K562 (cell line): ENCODE data around the gene ATRX. TPM values are rescaled to one million over a fixed set of nuclear protein-coding genes. Genes with fewer than 3 reads are reported as not detected.

Source experiments
- CBFA2T2 ChIP-seq: fragments of 450-650 bp; conservative IDR thresholded peaks from 2 replicates; pipeline ENCODE4 v1.6.1; 2017; ENCODE audit warnings: mild to moderate bottlenecking
- HOXB6 ChIP-seq: fragments of 250-450 bp; sonication (Bioruptor Pico); IDR thresholded peaks from 2 replicates; pipeline ENCODE4 v1.5.1; 2022; ENCODE audit warnings: mild to moderate bottlenecking, borderline replicate concordance
- MCM2 ChIP-seq: fragments of 450-650 bp; IDR thresholded peaks from 2 replicates; pipeline ENCODE4 v1.6.1; 2017; ENCODE audit warnings: low read depth, mild to moderate bottlenecking
- MYBL2 ChIP-seq, 2 experiments: fragments of 450-650 bp in 1 of 2; sonication (generic) in 1 of 2; formaldehyde crosslinking in 1 of 2; IDR thresholded peaks; 2 replicates each; pipeline versions ENCODE4 v1.6.1 to v1.8.1; 2017 to 2022; ENCODE audit warnings: borderline replicate concordance in 1 of 2, inconsistent platforms in 1 of 2, low read depth in 1 of 2, mild to moderate bottlenecking in 1 of 2, missing genetic modification reagents in 1 of 2, moderate library complexity in 1 of 2
- PHF21A ChIP-seq: fragments of 450-650 bp; IDR thresholded peaks from 2 replicates; pipeline ENCODE4 v1.6.1; 2017; ENCODE audit warnings: low read depth, borderline replicate concordance
- RCOR1 ChIP-seq, 2 experiments: IDR thresholded peaks; 2 replicates each; pipeline ENCODE4 v1.6.1; 2012; ENCODE audit warnings: low read depth in 2 of 2, low read length in 2 of 2, borderline replicate concordance in 1 of 2, improper control_type of control experiment in 1 of 2
- TAL1 ChIP-seq: fragments of 450-650 bp; IDR thresholded peaks from 2 replicates; pipeline ENCODE4 v1.6.1; 2016; ENCODE audit warnings: mild to moderate bottlenecking
- TCF3 ChIP-seq: sonication (generic); formaldehyde crosslinking; IDR thresholded peaks from 2 replicates; pipeline ENCODE4 v1.4.0; 2020; ENCODE audit warnings: mild to moderate bottlenecking, missing genetic modification reagents
- ZFX ChIP-seq: sonication (generic); formaldehyde crosslinking; IDR thresholded peaks from 2 replicates; pipeline ENCODE4 v1.8.0; 2022; ENCODE audit warnings: mild to moderate bottlenecking, missing genetic modification reagents, moderate library complexity
- ZNF584 ChIP-seq: fragments of 200-800 bp; sonication (Bioruptor generic); IDR thresholded peaks from 2 replicates; pipeline ENCODE4 v1.6.1; 2016; ENCODE audit warnings: low read depth, mild to moderate bottlenecking, missing genetic modification characterization, missing compliant biosample characterization
- polyA plus RNA-seq, 8 experiments: library from polyadenylated mRNA; depleted of rRNA in 4 of 8; stranded (reverse) in 5 of 8; unstranded in 3 of 8; fragments of >200 nt; fragmentation: Nextera tagmentation in 2 of 8; fragmentation: Illumina TruSeq in 1 of 8; extraction: Ambion mirVana in 2 of 8; extraction: Trizol in 1 of 8; gene quantifications; 2 replicates each; pipeline versions ENCODE4 v1.2.1 to v1.2.3, GENCODE V29; 2011 to 2014; ENCODE audit warnings: inconsistent platforms in 1 of 8, missing spikeins in 1 of 8
- total RNA-seq, 7 experiments: library from RNA; depleted of rRNA in 6 of 7; stranded (reverse); fragments of >200 nt in 6 of 7; fragmentation: Illumina TruSeq in 2 of 7; extraction: Trizol in 2 of 7; gene quantifications; 2 replicates each; pipeline versions ENCODE4 v1.2.1 to v1.2.3, GENCODE V29; 2011 to 2021; ENCODE audit warnings: low replicate concordance in 1 of 7
- TF ChIP-seq, protein P1 (sequence below): fragments of 450-650 bp; formaldehyde crosslinking; IDR thresholded peaks from 2 replicates; pipeline ENCODE4 v1.4.0; 2020; ENCODE audit warnings: mild to moderate bottlenecking, moderate library complexity
- TF ChIP-seq, protein P2 (sequence below): sonication (generic); formaldehyde crosslinking; IDR thresholded peaks from 2 replicates; pipeline ENCODE4 v1.8.0; 2022; ENCODE audit warnings: mild to moderate bottlenecking, missing genetic modification reagents, borderline replicate concordance
- TF ChIP-seq, protein P3 (sequence below): fragments of 450-650 bp; IDR thresholded peaks from 2 replicates; pipeline ENCODE4 v1.6.1; 2018; ENCODE audit not compliant: partially characterized antibody
- TF ChIP-seq, protein P4 (sequence below): sonication (generic); formaldehyde crosslinking; IDR thresholded peaks from 2 replicates; pipeline ENCODE4 v1.9.0; 2022; ENCODE audit warnings: mild to moderate bottlenecking, missing genetic modification reagents
- TF ChIP-seq, protein P5 (sequence below): fragments of 250-450 bp; sonication (Bioruptor Pico); IDR thresholded peaks from 2 replicates; pipeline ENCODE4 v1.8.0; 2022; ENCODE audit warnings: inconsistent platforms

The ATRX gene
- total and polyA plus RNA-seq, 9 of the 15 experiments (the other 6 are each of a cell fraction or from before 2014, with no cell fraction given), result 7.7 to 23.1 (median 20.2) TPM

DNA sequence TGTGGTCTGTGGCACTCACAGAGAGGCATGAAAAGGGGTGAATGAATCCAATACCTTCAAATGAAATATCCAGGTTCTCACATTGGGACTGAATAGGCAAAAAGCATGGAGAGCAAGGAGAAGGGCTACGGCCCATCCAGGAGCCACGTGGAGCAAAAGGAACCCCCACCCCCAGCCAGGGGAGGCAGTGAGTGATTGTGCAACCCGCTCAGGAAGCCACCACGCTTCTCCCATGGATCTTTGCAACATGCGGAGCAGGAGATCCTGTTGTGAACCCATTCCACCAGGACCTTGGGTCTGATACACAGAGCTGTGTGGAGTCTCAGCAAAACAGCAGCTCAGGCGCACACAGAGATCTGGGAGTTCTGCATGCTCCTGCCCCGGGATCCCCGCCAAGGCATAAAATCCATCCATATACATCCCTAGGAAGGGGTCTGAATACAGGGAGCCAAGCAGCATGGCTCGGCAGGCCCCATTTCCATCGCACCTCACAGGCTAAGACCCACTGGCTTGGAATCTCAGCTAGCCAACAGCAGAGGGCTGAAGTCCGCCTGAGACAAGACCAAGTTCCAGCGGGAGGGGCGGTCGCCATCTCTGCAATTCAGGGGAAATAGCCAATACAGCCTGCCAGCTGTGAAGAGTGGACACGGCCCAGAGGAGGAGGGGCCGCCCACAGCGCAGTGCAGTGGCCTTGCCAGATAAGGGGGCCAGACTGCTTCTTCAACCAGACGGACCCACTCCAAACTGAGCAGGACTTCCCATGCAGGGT lies 258.6 kb downstream of the ATRX start (continued):
- TF ChIP-seq PHF21A (no peak), MCM2 (no peak), ZNF584 (CRISPR knock-in tag) (no peak), ZFX (CRISPR knock-in tag) (no peak), RCOR1 (IDR thresholded peaks at IDR 0.05; ENCODE audit: borderline replicate concordance in 1 of 2, low read depth in 2 of 2, low read length in 2 of 2) (peak in 1 of 2 experiments; percentile 42; a peak in 1 of 4 replicates), CBFA2T2 (peak; percentile 65), TAL1 (peak; percentile 54; the same call in 1 of the 2 replicates), MYBL2 (IDR thresholded peaks at IDR 0.05; ENCODE audit: low read depth) (no peak), MYBL2 (CRISPR knock-in tag; IDR thresholded peaks at IDR 0.05; ENCODE audit: borderline replicate concordance) (no peak), TCF3 (CRISPR knock-in tag) (peak; percentile 72), HOXB6 (CRISPR knock-in tag) (no peak)
- TF ChIP-seq, protein P1, sequence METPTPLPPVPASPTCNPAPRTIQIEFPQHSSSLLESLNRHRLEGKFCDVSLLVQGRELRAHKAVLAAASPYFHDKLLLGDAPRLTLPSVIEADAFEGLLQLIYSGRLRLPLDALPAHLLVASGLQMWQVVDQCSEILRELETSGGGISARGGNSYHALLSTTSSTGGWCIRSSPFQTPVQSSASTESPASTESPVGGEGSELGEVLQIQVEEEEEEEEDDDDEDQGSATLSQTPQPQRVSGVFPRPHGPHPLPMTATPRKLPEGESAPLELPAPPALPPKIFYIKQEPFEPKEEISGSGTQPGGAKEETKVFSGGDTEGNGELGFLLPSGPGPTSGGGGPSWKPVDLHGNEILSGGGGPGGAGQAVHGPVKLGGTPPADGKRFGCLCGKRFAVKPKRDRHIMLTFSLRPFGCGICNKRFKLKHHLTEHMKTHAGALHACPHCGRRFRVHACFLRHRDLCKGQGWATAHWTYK (CRISPR knock-in tag), result no peak
- TF ChIP-seq, protein P2, sequence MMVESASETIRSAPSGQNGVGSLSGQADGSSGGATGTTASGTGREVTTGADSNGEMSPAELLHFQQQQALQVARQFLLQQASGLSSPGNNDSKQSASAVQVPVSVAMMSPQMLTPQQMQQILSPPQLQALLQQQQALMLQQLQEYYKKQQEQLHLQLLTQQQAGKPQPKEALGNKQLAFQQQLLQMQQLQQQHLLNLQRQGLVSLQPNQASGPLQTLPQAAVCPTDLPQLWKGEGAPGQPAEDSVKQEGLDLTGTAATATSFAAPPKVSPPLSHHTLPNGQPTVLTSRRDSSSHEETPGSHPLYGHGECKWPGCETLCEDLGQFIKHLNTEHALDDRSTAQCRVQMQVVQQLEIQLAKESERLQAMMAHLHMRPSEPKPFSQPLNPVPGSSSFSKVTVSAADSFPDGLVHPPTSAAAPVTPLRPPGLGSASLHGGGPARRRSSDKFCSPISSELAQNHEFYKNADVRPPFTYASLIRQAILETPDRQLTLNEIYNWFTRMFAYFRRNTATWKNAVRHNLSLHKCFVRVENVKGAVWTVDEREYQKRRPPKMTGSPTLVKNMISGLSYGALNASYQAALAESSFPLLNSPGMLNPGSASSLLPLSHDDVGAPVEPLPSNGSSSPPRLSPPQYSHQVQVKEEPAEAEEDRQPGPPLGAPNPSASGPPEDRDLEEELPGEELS, result no peak
- TF ChIP-seq, protein P3, sequence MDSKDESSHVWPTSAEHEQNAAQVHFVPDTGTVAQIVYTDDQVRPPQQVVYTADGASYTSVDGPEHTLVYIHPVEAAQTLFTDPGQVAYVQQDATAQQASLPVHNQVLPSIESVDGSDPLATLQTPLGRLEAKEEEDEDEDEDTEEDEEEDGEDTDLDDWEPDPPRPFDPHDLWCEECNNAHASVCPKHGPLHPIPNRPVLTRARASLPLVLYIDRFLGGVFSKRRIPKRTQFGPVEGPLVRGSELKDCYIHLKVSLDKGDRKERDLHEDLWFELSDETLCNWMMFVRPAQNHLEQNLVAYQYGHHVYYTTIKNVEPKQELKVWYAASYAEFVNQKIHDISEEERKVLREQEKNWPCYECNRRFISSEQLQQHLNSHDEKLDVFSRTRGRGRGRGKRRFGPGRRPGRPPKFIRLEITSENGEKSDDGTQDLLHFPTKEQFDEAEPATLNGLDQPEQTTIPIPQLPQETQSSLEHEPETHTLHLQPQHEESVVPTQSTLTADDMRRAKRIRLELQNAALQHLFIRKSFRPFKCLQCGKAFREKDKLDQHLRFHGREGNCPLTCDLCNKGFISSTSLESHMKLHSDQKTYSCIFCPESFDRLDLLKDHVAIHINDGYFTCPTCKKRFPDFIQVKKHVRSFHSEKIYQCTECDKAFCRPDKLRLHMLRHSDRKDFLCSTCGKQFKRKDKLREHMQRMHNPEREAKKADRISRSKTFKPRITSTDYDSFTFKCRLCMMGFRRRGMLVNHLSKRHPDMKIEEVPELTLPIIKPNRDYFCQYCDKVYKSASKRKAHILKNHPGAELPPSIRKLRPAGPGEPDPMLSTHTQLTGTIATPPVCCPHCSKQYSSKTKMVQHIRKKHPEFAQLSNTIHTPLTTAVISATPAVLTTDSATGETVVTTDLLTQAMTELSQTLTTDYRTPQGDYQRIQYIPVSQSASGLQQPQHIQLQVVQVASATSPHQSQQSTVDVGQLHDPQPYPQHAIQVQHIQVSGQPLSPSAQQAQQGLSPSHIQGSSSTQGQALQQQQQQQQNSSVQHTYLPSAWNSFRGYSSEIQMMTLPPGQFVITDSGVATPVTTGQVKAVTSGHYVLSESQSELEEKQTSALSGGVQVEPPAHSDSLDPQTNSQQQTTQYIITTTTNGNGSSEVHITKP, result peak; percentile 91
- TF ChIP-seq, protein P4, sequence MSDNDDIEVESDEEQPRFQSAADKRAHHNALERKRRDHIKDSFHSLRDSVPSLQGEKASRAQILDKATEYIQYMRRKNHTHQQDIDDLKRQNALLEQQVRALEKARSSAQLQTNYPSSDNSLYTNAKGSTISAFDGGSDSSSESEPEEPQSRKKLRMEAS (CRISPR knock-in tag), result peak; percentile 57; the same call in 1 of the 2 replicates
- TF ChIP-seq, protein P5, sequence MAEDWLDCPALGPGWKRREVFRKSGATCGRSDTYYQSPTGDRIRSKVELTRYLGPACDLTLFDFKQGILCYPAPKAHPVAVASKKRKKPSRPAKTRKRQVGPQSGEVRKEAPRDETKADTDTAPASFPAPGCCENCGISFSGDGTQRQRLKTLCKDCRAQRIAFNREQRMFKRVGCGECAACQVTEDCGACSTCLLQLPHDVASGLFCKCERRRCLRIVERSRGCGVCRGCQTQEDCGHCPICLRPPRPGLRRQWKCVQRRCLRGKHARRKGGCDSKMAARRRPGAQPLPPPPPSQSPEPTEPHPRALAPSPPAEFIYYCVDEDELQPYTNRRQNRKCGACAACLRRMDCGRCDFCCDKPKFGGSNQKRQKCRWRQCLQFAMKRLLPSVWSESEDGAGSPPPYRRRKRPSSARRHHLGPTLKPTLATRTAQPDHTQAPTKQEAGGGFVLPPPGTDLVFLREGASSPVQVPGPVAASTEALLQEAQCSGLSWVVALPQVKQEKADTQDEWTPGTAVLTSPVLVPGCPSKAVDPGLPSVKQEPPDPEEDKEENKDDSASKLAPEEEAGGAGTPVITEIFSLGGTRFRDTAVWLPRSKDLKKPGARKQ (CRISPR knock-in tag), result no peak
